ENCODE data around the gene NOSTRIN.

Gene NOSTRIN

DNA sequence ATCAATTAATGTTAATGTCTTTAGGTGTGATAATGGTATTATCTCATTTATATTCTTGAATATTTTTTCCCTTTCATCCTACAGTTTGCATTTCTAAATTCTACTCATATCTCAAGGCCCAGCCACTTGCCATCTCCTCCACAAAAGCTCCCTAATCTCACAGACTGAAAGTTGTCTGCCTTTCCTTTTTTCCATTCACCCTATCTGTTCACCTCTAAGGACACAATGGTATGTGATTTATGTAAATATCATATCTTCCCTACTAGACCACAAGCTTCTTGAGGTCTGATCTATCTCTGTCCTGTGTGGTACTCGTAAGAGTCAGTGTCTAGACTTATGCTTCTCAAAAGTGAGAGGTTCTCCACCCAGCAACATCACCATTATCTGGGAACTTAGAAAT, 91.7 kb downstream of the NOSTRIN start:
- Histone ChIP-seq H3K27me3 (ENCODE audit: insufficient read depth, low read depth, severe bottlenecking) (no peaks in the 10 kb centered on the region), H3K27ac (no peak overlapping the region), H3K36me3 (no peaks in the 10 kb centered on the region; the same call in 1 of the 2 replicates), H3K4me3 (ENCODE audit: low read depth, low read length) (no peak overlapping the region), H3K9me3 (ENCODE audit: severe bottlenecking) (no peaks in the 10 kb centered on the region)
- TF ChIP-seq CTCF (IDR thresholded peaks at IDR 0.05; ENCODE audit: low read depth, low read length): no peak
- DNase-seq: no peak

DNA sequence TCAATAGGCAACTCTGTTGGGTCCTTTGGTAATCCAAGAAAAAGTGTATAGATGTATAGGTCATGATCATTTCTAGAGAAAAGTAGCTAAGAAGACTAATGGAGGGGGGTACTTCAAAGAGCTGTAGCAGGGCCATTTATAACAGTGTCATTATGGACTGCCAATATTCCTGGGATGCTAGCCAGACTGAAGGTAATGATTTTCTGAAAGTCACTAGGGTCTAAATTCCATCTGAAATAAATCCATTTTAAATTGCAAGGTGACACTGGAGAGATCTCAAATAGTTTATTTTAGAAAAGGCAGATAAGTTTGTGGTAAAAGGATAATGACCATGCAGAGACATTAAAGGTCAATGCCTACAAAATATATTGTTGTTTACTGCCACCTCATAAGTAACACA, 92.3 kb downstream of the NOSTRIN start:
- no peak for DNase-seq
- H3K27ac ChIP-seq: no peak overlapping the region
- TF ChIP-seq CTCF (IDR thresholded peaks at IDR 0.05; ENCODE audit: low read depth, low read length): no peak
- H3K36me3 ChIP-seq: no peaks in the 10 kb centered on the region; the same call in 1 of the 2 replicates
- H3K27me3 ChIP-seq (ENCODE audit: insufficient read depth, low read depth, severe bottlenecking): no peaks in the 10 kb centered on the region
- no peak overlapping the region for H3K4me3 ChIP-seq (ENCODE audit: low read depth, low read length)
- no peaks in the 10 kb centered on the region for H3K9me3 ChIP-seq (ENCODE audit: severe bottlenecking)

DNA sequence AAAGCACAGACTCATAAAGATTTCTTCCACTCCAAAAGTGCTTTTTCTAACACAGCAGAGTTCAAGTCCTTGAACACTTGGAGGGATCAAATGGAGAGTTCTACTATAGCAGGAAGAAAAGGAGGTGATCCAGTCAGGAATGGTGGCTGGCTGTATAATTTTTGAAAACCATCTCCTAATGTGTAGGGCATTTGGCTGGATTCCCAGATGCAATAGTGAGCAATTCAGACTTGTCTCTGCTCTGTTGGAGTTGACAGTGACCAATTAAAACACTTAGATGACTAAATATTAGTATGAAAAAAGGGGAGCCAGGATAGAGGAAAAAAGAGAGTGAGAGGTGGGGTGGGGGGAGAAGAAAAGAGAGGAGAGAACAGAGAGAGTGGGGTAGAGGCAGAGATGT, 93.3 kb downstream of the NOSTRIN start:
- no peaks in the 10 kb centered on the region for H3K36me3 ChIP-seq
- H3K27me3 ChIP-seq (ENCODE audit: insufficient read depth, low read depth, severe bottlenecking): no peaks in the 10 kb centered on the region
- no peak overlapping the region for H3K27ac ChIP-seq
- no peaks in the 10 kb centered on the region for H3K9me3 ChIP-seq (ENCODE audit: severe bottlenecking)
- TF ChIP-seq CTCF (IDR thresholded peaks at IDR 0.05; ENCODE audit: low read depth, low read length): no peak
- DNase-seq: no peak
- H3K4me3 ChIP-seq (ENCODE audit: low read depth, low read length): no peak overlapping the region

DNA sequence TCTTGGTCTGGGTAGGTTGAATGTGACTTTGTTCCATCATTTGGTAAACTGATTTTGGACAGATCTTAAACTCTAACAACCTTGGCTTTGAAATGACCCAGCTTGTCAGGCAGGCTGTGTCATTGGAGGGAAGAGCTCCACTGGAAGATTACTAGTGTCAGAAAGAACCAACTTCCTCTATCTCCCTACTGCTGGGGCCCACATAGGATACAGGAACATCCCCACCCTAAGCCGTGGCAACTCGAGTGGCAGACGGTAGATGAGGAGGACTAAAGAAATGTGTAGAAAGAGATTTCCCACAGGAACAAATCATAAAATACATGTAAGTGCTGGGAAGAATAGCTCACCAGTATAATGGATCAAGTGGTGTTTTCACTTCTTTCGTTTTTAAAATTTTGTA, 94.3 kb downstream of the NOSTRIN start:
- no peak for DNase-seq
- TF ChIP-seq CTCF (IDR thresholded peaks at IDR 0.05; ENCODE audit: low read depth, low read length): no peak
- H3K27ac ChIP-seq: no peak overlapping the region

GRCh38 chr2:168897449-168897848, 95.0 kb downstream of the NOSTRIN start:
- Histone ChIP-seq H3K9me3 (ENCODE audit: severe bottlenecking) (no peaks in the 10 kb centered on the region), H3K4me3 (ENCODE audit: low read depth, low read length) (no peak overlapping the region), H3K27ac (no peak overlapping the region), H3K36me3 (no peaks in the 10 kb centered on the region), H3K27me3 (ENCODE audit: insufficient read depth, low read depth, severe bottlenecking) (no peaks in the 10 kb centered on the region)
- DNase-seq: no peak
- TF ChIP-seq CTCF (IDR thresholded peaks at IDR 0.05; ENCODE audit: low read depth, low read length): no peak

More for the DNA sequence above, 94.3 kb downstream of the NOSTRIN start:
- H3K36me3 ChIP-seq: no peaks in the 10 kb centered on the region
- no peak overlapping the region for H3K4me3 ChIP-seq (ENCODE audit: low read depth, low read length)
- no peaks in the 10 kb centered on the region for H3K27me3 ChIP-seq (ENCODE audit: insufficient read depth, low read depth, severe bottlenecking)
- H3K9me3 ChIP-seq (ENCODE audit: severe bottlenecking): no peaks in the 10 kb centered on the region

DNA sequence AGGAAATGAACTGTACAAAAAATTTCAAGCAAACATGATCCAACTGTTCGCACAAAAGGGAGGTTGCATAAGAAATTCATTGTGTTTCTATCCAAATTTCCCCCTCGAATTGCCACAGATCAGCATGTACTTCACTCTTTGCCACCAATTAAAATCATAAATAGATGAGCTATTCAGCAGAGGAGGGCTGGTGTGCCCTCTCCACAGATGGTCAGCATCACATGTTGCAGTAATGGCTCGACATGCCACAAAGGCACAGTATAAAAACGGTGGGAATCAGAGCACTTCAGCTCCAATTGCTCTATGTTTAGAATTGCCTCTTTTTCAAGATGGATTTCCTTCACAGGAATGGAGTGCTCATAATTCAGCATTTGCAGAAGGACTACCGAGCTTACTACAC, 98.6 kb downstream of the NOSTRIN start, which contains the start of gene G6PC2:
Gene G6PC2 (plus strand): TSS at position 289 of the 400 bp plus-strand sequence. CDS start 41 bp downstream, at position 330.
- no peak for TF ChIP-seq CTCF (IDR thresholded peaks at IDR 0.05; ENCODE audit: low read depth, low read length)
- Histone ChIP-seq H3K27ac (no peak within 1 kb of the TSS), H3K4me3 (ENCODE audit: low read depth, low read length) (no peak within 1 kb of the TSS), H3K36me3 (no peaks in the 10 kb centered on the region), H3K9me3 (ENCODE audit: severe bottlenecking) (no peaks in the 10 kb centered on the region), H3K27me3 (ENCODE audit: insufficient read depth, low read depth, severe bottlenecking) (no peaks in the 10 kb centered on the region)
- no peak for DNase-seq
